Activated CD8-positive, alpha-beta memory T cell treated with anti-CD3 and anti-CD28 coated beads for 24 hours (primary cell): Measurements from ENCODE around the gene PHACTR1.
"Not testable (repeated sequence)": the region's sequence is repeated elsewhere in the genome, so short reads cannot be mapped to it uniquely, and the experiment has no call there.

Source experiments
- DNase-seq: peaks from one replicate; pipeline ENCODE4 v3.0.0-alpha.2; 2020

The PHACTR1 gene

GRCh38 chr6:13120483-13121482, 404.2 kb downstream of the PHACTR1 start:
- no peak for DNase-seq

- no peak for DNase-seq
These were observed 407.6 kb downstream of the PHACTR1 start for GRCh38 chr6:13124131-13124530.

GRCh38 chr6:13125841-13126240, 409.3 kb downstream of the PHACTR1 start:
- no peak for DNase-seq

DNA sequence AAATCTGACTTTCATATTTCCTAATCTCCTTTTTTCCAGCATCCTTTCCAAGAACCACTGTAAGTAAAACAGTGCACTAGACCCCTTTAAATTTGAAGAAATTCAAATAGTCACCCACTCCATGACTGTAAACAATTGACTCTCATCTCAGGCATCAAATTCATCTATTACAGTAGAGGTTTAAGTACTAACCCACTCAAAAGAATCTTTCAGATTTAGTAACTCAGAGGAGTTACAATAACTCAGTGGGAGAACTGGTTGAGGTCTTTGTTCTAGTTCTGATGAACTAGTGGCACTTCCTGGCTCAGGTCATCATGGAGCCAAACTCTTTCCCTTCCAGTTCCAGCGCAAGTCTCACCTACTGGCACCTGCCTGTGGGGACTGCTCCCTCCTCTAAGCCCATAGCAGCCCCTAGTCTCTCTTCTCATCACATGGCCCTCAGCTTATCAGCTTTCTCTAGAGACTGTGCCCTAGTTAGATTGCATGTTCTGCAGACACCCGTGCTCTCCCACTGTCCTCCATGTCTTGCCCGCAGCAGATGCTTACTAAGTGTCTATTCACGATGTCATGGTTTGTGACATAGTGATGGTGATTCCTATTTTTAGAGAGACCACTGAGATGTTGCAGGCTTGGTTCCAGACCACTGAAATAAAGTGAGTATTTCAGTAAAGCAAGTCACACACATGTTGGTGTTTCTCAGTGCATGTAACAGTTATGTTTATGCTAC, 415.5 kb downstream of the PHACTR1 start:
- no peak for DNase-seq

GRCh38 chr6:13133894-13134293, 417.3 kb downstream of the PHACTR1 start:
- not testable (repeated sequence) for DNase-seq

DNA sequence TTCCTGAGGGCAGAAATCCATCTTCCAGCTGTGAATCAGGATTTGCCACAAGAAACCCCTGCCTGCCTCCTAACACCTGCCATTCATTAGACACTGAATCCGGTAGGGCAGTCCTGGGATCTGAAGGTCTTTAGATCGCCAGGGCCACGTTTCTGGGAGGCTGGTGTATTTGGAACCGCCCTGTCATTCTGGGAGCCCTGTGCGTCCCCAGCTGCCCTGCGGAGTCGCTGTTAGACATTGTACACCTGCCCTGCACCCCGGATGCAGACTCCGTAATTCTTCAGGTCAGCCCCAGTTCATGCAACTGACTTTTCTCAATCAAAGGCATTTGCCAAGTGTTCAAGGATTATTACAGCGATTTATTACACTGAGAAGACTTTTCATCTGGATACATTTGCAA, 418.6 kb downstream of the PHACTR1 start:
- no peak for DNase-seq

GRCh38 chr6:13139119-13139518, 422.6 kb downstream of the PHACTR1 start:
- DNase-seq = no peak

GRCh38 chr6:13140980-13141379, 424.4 kb downstream of the PHACTR1 start:
- DNase-seq = no peak

DNA sequence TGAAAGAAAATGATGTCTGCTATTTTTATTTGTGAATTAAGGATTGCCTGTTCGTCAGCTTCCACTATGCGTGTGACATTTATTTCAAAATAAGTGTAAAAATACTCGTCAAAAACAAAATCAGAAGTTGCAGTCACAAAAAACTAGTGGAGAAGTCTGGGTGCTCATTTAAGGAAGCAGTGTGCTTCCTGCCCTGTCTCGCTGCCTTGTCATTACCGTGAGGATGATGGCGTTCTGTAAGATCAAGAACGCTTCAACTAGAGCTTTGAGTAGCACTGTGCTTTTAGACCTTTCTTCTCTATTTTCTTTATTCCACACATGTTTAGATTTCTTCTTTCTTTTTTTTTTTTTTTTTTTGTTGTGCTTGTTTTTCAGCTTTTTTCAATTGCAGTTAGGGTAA, 424.8 kb downstream of the PHACTR1 start:
- DNase-seq = no peak

DNA sequence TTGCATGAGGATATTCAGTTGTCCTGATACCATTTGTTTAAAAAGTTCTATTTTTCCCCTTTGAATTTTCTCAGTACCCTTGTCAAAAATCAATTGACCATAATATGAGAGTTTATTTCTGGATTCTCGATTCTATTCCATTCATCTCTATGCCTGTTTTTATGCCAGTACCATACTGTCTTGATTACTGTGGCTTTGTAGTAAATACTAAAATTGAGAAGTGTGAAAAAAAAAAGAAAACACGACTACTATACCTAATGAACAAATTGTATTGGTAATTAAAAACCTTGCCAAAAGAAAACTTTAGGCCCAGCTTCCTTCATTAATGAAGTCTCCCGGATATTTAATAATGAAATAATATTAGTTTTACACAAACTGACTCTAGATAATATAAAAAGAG, 426.0 kb downstream of the PHACTR1 start:
- DNase-seq = no peak

- no peak for DNase-seq
These were observed 429.9 kb downstream of the PHACTR1 start for GRCh38 chr6:13146442-13146841.

- DNase-seq = no peak
These were observed 430.8 kb downstream of the PHACTR1 start for GRCh38 chr6:13147376-13147775.

DNA sequence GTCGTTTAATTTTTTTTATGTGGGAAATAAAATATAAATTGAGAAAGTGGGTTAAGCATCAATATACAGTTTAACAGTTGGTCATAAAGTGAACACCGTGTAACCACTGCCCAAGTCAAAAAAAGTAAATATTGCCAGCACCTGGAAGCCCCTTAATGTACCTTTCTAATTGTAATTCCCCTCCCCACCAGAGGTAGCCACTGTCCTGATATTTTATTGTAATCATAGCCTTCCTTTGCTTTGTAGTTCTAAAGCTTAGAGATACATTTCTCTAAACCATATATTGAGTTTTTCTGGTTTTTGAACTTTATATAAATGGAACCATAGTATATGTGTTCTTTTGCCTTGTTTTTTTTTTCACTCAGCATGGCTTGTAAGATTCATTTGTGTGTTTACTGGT, 431.2 kb downstream of the PHACTR1 start:
- no peak for DNase-seq

DNA sequence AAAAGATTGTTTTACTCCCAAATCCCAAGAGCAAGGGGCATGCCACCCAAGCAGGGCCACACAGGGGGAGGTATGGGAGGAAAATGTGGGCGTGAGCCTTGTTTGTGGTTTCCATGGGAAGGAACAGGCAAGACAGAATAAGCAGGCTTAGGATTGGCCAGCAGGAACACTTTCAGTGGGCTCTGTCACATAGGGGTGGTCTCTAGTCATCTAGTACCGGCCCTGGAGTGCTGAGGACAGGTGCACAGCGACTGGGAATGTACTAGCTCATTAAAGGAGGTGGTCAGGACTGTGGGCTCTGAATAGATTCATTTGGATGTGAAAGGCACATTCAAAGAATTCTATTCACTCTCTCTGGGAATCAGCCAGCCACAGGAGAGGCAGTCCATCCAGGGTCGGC, 436.2 kb downstream of the PHACTR1 start:
- DNase-seq = no peak

- no peak for DNase-seq
These were observed 439.8 kb downstream of the PHACTR1 start for GRCh38 chr6:13156381-13156780.

- DNase-seq = no peak
These were observed 440.7 kb downstream of the PHACTR1 start for GRCh38 chr6:13157293-13157692.

- DNase-seq = no peak
These were observed 442.7 kb downstream of the PHACTR1 start for GRCh38 chr6:13159300-13159699.

DNA sequence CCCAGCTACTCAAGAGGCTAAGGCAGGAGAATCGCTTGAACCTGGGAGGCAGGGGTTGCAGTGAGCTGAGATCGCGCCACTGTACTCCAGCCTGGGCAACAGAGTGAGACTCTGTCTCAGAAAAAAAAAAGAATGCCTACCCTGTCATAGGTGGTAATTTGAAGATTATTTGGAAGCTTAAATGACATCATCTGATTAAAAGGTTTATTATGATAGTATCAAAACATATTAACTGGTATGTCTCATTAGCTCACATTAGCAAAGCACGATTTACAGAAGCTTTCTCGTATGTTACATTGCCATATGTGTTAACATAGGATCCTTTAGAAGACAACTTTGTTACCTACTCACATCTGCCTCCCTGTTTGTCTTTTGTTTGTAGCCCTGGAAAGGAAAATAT, 443.3 kb downstream of the PHACTR1 start:
- not testable (repeated sequence) for DNase-seq

DNA sequence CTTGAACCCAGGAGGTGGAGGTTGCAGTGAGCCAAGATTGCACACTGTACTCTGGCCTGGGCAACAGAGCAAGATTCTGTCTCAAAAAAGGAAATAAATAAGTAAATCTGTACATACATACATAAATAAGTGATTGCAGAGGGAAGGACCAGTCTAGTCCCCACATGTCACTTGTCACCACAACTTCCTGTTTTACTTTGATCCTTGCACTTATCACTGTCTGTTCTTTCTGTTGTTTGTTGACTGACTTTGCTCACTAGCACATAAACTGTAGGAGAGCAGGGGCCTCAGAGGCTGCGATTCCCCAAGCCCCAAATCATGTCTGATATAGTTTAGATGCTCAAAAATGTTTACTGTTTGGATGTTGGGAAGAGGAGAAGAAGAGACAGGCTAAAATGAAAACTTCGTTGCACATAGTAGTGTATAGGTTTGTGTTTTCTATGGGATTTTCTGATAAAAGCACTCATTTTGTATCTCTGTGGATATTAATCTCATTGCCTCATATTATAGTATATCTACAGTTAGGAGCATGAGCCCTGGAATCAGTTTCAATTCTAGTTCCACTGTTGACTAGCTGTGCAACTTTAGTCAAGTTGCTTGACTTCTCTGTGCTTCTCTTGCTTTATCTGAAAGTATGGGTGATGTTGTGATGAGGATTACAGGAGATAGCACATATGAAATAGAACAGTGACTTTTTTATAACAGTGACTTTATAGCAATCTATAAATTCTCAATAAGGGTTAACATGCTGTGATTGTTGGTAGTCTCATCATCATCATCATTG, 446.8 kb downstream of the PHACTR1 start:
- no peak for DNase-seq

DNA sequence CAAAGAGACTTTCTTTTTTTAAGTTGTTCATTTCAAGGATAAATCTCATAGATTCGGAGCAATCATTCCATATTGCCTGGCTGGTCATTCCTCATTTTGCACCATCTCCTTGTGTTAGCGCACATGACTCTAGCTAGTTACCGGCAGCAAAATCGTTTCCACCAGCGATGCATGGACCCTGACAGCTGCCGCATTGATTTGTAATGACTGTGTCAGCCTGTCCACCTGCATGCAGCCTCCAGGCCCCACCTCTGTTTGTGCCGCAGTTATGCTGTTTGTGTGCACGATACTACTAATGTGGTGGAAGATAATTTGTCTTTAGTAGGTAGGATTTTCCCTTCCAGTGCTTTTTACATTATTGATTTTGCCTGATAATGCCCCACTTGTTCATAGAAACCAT, 447.7 kb downstream of the PHACTR1 start:
- no peak for DNase-seq

- DNase-seq = no peak
These were observed 449.1 kb downstream of the PHACTR1 start for GRCh38 chr6:13165502-13166172.

GRCh38 chr6:13166269-13166668, 449.7 kb downstream of the PHACTR1 start:
- no peak for DNase-seq

GRCh38 chr6:13166916-13167315, 450.3 kb downstream of the PHACTR1 start:
- no peak for DNase-seq
